ENCODE data around the gene KIR2DL4.
"Not testable (repeated sequence)": the region's sequence is repeated elsewhere in the genome, so short reads cannot be mapped to it uniquely, and the experiment has no call there.

DNA sequence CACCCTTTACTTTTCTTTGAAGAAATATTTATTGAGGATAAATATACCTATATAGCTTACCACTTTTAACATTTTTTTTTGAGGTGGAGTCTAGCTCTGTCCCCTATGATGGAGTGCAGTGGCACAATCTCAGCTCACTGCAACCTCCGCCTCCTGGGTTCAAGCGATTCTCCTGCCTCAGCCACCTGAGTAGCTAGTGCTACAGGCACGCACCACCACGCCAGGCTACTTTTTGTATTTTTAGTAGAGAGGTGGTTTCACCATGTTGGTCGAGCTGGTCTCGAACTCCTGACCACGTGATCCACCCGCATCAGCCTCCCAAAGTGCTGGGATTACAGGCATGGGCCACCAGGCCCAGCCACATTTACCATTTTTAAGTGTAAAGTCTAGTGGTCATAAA, 27.6 kb upstream of the KIR2DL4 start:
- TF ChIP-seq CTCF (IDR thresholded peaks at IDR 0.05; ENCODE audit: extremely low read depth in 1 of 2, insufficient read depth in 1 of 2, low read depth in 1 of 2, low read length in 2 of 2); POLR2A (IDR thresholded peaks at IDR 0.05; ENCODE audit: low read depth, low read length); EZH2 (IDR thresholded peaks at IDR 0.05; ENCODE audit: borderline replicate concordance, low read depth, low read length, severe bottlenecking); MAX (IDR thresholded peaks at IDR 0.05; ENCODE audit: insufficient read depth, insufficient read length); POLR2AphosphoS5 (IDR thresholded peaks at IDR 0.05; ENCODE audit: insufficient read depth, low read depth, low read length); FOS (IDR thresholded peaks at IDR 0.05; ENCODE audit: borderline replicate concordance, insufficient read depth, low read length); JUN (IDR thresholded peaks at IDR 0.05; ENCODE audit: borderline replicate concordance, insufficient read depth, insufficient read length, low read depth); GATA2 (IDR thresholded peaks at IDR 0.05; ENCODE audit: insufficient read depth, insufficient read length, low read depth, low read length); MYC (IDR thresholded peaks at IDR 0.05; ENCODE audit: low read depth, low read length): not testable (repeated sequence)

Measured in endothelial cell of umbilical vein (primary cell).